Ascending aorta (tissue), 2 donors: ENCODE data around the gene MYL3. TPM values are rescaled to one million over a fixed set of nuclear protein-coding genes. Genes with fewer than 3 reads are reported as not detected.

Experiments
- DNase-seq, 2 donors: peaks; one replicate each; pipeline ENCODE4 v3.0.0-alpha.2; 2019; ENCODE audit warnings: low spot score in 2 of 2
- H3K27ac ChIP-seq, 2 donors: fragments of 200-600 bp; sonication (generic); one replicate each; pipeline ENCODE4 v1.5.1; 2016 to 2017; ENCODE audit warnings: mild to moderate bottlenecking in 1 of 2
- H3K27me3 ChIP-seq: fragments of 200-600 bp; sonication (generic); one replicate; pipeline ENCODE4 v1.5.1; 2017
- H3K36me3 ChIP-seq, 2 donors: fragments of 200-600 bp; sonication (generic); one replicate each; pipeline ENCODE4 v1.5.1; 2016
- H3K4me1 ChIP-seq, 2 donors: fragments of 200-600 bp; sonication (generic); one replicate each; pipeline ENCODE4 v1.5.1; 2016 to 2017; ENCODE audit warnings: mild to moderate bottlenecking in 1 of 2
- H3K4me3 ChIP-seq, 2 donors: fragments of 200-600 bp; sonication (generic); one replicate each; pipeline ENCODE4 v1.5.1; 2016 to 2017; ENCODE audit warnings: mild to moderate bottlenecking in 1 of 2
- H3K9me3 ChIP-seq, 2 donors: fragments of 200-600 bp; sonication (generic); one replicate each; pipeline ENCODE4 v1.5.1; 2016
- CTCF ChIP-seq, 3 experiments: fragments of 200-600 bp in 2 of 3; fragments of 450-650 bp in 1 of 3; sonication (generic) in 2 of 3; IDR thresholded peaks; one replicate each; pipeline ENCODE4 v1.5.1; 2016 to 2019; ENCODE audit warnings: antibody characterized with exemption in 3 of 3, mild to moderate bottlenecking in 1 of 3, moderate library complexity in 1 of 3
- intact Hi-C: fragments of 100-400 bp; cut with DNase I; formaldehyde crosslinking; loops from one replicate; pipeline ENCODE4 v1.15.1; 2023
- total RNA-seq: library from RNA; depleted of rRNA; stranded (reverse); fragments of >200 nt; gene quantifications from one replicate; pipeline ENCODE4 v1.1.0, GENCODE V29; 2016

The MYL3 gene
- total RNA-seq, 1 donor from 2014 or later: 3.6 TPM

DNA sequence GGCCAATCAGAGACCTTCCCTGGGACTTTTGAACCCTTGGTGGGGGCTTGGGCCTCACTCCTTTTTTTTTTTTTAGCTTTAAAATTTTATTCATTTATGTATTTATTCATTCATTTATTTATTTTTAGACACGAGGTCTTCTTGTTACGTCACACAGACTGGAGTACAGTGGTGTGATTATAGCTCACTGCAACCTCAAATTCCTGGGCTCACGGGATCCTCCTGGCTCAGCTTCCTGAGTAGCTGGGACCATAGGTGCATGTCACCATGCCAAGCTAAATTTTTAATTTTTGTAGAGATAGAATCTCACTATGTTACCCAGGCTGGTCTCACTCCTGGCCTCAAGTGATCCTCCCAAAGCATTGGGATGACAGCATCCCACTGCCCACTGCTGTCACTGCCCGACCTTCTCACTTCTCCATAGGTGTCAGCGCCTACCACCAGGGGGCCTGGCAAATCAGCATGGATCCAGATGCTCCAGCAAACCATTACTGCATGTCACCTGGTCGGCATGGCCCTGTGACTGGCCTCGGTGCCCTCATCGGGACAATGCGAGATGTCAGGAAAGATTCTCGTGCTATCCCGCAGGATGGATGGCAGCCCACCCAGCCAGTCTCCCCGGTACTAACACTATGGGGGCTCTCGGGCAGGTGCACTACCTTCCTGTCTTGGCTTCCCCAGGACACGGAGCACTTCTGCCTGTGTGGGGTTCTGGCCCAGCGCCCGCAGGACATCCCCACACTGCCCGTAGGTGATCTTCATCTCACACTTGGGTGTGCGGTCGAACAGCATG lies 3.0 kb downstream of the MYL3 start:
- DNase-seq: peak in 1 of 2 donors; percentile 58

DNA sequence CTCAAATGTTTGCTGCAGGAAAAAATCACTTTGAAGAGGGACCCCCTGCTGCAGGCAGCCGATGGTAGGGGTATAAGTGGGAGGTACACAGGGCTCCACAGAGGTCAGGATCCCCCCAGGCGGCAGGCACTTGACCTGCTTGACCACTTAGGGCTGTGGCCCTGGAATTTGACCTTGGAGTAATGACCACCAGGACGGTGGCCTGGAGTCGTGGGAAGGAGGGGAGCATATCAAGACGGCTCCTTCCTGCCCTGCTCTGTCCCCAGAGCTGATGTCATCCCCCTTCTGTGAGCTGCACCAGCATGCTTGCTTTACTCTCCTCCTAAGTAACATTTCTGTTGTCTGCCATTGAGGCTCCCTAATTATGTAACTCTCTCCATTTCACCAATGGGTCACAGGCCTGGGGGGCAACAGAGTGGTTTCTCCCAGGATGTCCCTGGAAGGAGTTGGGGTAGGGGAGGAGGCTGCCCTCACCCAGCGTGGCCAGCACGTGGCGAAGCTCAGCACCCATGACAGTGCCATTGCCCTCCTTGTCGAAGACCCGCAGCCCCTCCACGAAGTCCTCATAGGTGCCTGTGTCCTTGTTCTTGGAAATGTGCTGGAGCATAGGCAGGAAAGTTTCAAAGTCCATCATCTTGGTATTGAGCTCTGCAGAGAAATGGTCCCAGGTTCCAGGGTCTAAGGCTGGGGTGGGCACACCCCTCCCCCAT lies 4.1 kb downstream of the MYL3 start:
- intact Hi-C loops: no loop called here

More for the DNA sequence above, 3.0 kb downstream of the MYL3 start:
- H3K27ac ChIP-seq: no peak overlapping the region
- H3K36me3 ChIP-seq: no peaks in the 10 kb centered on the region
- H3K4me1 ChIP-seq: no peaks in the 10 kb centered on the region
- peak in 1 of 3 experiments; percentile 14 for TF ChIP-seq CTCF (IDR thresholded peaks at IDR 0.05)
- no peaks in the 10 kb centered on the region for H3K27me3 ChIP-seq
- H3K9me3 ChIP-seq: no peaks in the 10 kb centered on the region
- no peak overlapping the region for H3K4me3 ChIP-seq
- intact Hi-C loops: no loop called here

DNA sequence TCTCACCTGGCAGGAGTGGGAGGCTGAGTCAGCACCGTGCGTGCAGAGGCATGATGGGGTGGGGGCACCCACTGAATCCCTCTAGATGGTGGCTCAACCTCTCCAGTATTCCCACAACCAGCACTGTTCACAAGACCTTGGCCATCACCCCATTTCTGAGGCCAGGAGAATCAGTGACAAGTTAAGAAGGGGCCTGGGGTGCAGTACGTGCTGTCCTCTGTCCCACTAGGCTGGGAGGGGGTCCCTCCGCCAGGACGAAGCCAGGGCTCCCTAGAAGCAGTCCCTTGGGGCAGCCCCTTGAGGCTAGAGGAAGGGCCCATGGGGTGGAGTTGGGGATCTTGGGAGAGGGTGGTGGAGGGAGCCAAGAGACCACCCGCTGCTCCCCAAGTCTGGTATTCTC lies 4.8 kb downstream of the MYL3 start:
- H3K4me3 ChIP-seq: no peak overlapping the region
- no peaks in the 10 kb centered on the region for H3K27me3 ChIP-seq
- no peaks in the 10 kb centered on the region for H3K36me3 ChIP-seq
- no peak overlapping the region for H3K27ac ChIP-seq
- no peaks in the 10 kb centered on the region for H3K4me1 ChIP-seq
- no peak for TF ChIP-seq CTCF (IDR thresholded peaks at IDR 0.05)
- intact Hi-C loops: no loop called here
- H3K9me3 ChIP-seq: no peaks in the 10 kb centered on the region
- DNase-seq: peak; percentile 3 to 28

More for the DNA sequence above, 4.1 kb downstream of the MYL3 start:
- no peak for TF ChIP-seq CTCF (IDR thresholded peaks at IDR 0.05)
- H3K4me3 ChIP-seq: no peak overlapping the region
- peak in 1 of 2 donors; percentile 25 for DNase-seq
- no peaks in the 10 kb centered on the region for H3K4me1 ChIP-seq
- no peaks in the 10 kb centered on the region for H3K9me3 ChIP-seq
- no peaks in the 10 kb centered on the region for H3K36me3 ChIP-seq
- no peak overlapping the region for H3K27ac ChIP-seq
- H3K27me3 ChIP-seq: no peaks in the 10 kb centered on the region

DNA sequence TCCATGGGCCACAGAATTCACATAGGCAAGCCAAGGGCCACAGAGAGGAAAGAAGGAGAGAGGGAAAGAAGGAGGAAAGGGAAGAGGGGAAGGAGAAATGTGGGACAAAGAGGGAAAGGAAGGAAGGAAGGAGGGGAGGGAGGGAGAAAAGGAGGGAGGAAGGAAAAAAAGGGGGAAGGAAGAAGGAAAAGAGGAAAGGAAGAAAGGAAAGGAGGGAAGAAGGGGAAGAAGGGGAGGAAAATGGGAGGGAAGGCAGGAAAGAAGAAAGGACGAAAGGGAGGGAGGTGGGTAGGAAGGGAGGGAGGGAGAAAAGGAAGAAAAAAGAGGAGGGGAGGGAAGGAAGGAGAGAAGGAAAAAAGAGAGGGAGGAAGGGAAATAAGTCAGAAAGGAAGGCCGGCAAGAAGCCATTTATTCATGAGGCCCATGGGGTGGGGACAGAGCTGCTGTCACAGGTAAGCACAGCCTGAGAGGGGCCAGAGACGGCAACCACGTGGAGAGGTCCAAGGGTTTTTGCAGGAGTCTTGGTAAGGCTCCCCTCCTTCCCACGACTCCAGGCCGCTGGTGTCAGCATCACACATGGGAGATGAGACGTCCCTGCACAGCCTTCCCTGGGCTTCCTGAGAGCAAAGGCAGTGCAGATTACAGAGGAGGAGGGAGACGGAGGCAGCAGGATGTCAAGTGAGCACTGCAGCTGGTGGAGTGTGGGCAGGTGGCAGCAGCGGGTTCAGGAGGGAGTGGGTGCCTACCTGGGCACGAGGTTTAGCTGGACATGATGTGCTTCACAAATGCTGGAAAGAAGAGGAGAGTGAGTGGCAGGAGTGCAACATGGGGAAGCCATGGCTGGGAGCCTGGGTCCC lies 5.5 kb downstream of the MYL3 start:
- no peaks in the 10 kb centered on the region for H3K9me3 ChIP-seq
- no peak overlapping the region for H3K27ac ChIP-seq
- H3K4me1 ChIP-seq: no peaks in the 10 kb centered on the region
- no peak overlapping the region for H3K4me3 ChIP-seq
- TF ChIP-seq CTCF (IDR thresholded peaks at IDR 0.05): no peak
- H3K36me3 ChIP-seq: no peaks in the 10 kb centered on the region
- DNase-seq: peak; percentile 5 to 30
- intact Hi-C loops: no loop called here
- H3K27me3 ChIP-seq: no peaks in the 10 kb centered on the region

GRCh38 chr3:46856576-46857471 lies 6.4 kb downstream of the MYL3 start:
- no peak for TF ChIP-seq CTCF (IDR thresholded peaks at IDR 0.05)
- peak; percentile 1 to 57 for DNase-seq
- no peak overlapping the region for H3K27ac ChIP-seq
- intact Hi-C loops: no loop called here
- H3K4me3 ChIP-seq: no peak overlapping the region
- no peaks in the 10 kb centered on the region for H3K9me3 ChIP-seq
- no peaks in the 10 kb centered on the region for H3K4me1 ChIP-seq
- no peaks in the 10 kb centered on the region for H3K36me3 ChIP-seq
- H3K27me3 ChIP-seq: no peaks in the 10 kb centered on the region
